Stimulated activated naive B cell treated with anti-CD40 and anti-IgM and Interleukin-4, amounts not matched to agents 10 μg/mL and 1 μg/mL and 100 μg/mL, for 72 hours (primary cell): ENCODE results near the gene STRIP1.

Source experiments
- ATAC-seq, 2 donors: fragments of 150-1000 bp; cut with Tn5 transposase; replicated peaks; 2 replicates each; pipeline ENCODE4 v1.10.0; 2021; ENCODE audit warnings: moderate library complexity in 1 of 2
- DNase-seq: peaks from one replicate; pipeline ENCODE4 v3.0.0; 2021
- H3K27ac Mint-ChIP-seq: one replicate; pipeline ENCODE4 v1.8.0; 2022; ENCODE audit warnings: mild to moderate bottlenecking, mixed read lengths
- H3K27me3 Mint-ChIP-seq, 2 donors: one replicate each; pipeline ENCODE4 v1.8.0; 2022; ENCODE audit warnings: mixed read lengths in 2 of 2
- H3K36me3 Mint-ChIP-seq, 2 donors: one replicate each; pipeline ENCODE4 v1.8.0; 2022; ENCODE audit warnings: mixed read lengths in 2 of 2, mild to moderate bottlenecking in 1 of 2
- H3K4me1 Mint-ChIP-seq, 2 donors: one replicate each; pipeline ENCODE4 v1.8.0; 2022; ENCODE audit warnings: mixed read lengths in 2 of 2, mild to moderate bottlenecking in 1 of 2
- H3K4me3 Mint-ChIP-seq, 2 donors: one replicate each; pipeline ENCODE4 v1.8.0; 2022; ENCODE audit warnings: mild to moderate bottlenecking in 2 of 2, mixed read lengths in 2 of 2, moderate library complexity in 1 of 2
- H3K9me3 Mint-ChIP-seq, 2 donors: one replicate each; pipeline ENCODE4 v1.8.0; 2022; ENCODE audit warnings: mixed read lengths in 2 of 2, mild to moderate bottlenecking in 1 of 2

Gene STRIP1

DNA sequence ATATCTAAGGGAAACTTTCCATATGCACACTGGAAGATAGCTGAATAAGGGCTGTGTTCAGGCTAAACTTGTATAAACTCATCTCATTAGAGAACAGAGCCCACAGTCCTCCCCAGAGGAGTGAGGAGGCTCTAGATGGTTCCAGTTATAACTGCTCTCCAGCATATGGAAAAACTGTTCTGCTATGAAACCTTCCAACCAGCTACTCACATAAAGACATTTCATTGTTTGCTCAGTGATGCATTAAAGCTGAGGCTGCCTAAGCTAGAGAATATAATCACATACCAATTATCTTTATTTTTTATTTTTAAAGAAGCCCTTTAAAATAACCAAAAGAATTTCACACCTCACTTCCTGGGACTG is 36.6 kb upstream of the STRIP1 start:
- DNase-seq (no peak), ATAC-seq (no peak)
- H3K27me3 Mint-ChIP-seq, result no peaks in the 10 kb centered on the region
- H3K4me1 Mint-ChIP-seq, result peaks cover 5 to 20% of the 10 kb centered on the region in 2 donors
- H3K9me3 Mint-ChIP-seq, result no peaks in the 10 kb centered on the region
- peaks cover 6 to 13% of the 10 kb centered on the region in 2 donors for H3K36me3 Mint-ChIP-seq
- no peak overlapping the region for H3K4me3 Mint-ChIP-seq
- no peak overlapping the region for H3K27ac Mint-ChIP-seq

GRCh38 chr1:110002695-110003094 is 31.7 kb upstream of the STRIP1 start:
- Mint-ChIP-seq H3K4me3 (no peak overlapping the region), H3K36me3 (peaks cover 11 to 12% of the 10 kb centered on the region in 2 donors), H3K4me1 (peaks cover 24 to 52% of the 10 kb centered on the region in 2 donors), H3K27ac (no peak overlapping the region), H3K27me3 (no peaks in the 10 kb centered on the region), H3K9me3 (no peaks in the 10 kb centered on the region)
- no peak for ATAC-seq
- DNase-seq, result no peak

DNA sequence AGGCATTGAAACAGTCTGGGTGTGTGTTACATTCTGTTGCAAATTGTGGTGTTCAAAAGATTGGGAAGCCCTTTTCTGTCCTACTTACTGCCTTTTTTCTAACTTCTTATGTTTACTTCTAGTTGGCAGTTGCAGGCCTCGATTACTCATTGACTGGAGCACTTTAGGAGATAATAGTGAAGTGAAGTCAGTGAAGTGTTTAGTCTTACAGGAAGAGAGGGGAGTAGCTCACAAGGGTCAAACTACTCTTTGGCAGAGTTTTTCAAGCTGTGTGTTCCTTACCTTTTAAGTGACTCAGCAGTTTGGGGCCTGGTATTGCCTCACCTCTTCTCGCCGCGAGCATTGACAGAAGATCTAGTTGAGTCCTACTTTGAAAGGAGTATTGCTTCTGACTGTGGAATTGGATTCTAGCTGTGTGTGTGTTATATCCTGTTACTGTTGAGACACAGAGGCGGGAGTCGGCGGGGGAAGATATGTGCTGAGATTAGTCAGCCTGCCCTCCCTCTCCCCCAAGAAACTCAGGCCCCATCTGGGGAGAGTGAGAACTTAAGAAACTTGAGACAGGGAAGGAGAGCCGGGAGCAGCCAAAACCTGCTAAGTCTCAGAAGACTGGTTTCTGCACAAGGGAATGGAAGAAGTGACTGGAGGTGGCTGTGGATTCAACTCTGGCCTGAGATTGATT is 30.5 kb upstream of the STRIP1 start:
- peaks cover 12 to 15% of the 10 kb centered on the region in 2 donors for H3K36me3 Mint-ChIP-seq
- peak overlapping the region; percentile 68 for H3K27ac Mint-ChIP-seq
- peaks cover 24 to 51% of the 10 kb centered on the region in 2 donors for H3K4me1 Mint-ChIP-seq
- H3K9me3 Mint-ChIP-seq, result no peaks in the 10 kb centered on the region
- H3K4me3 Mint-ChIP-seq, result peak overlapping the region; percentile 15 to 38
- H3K27me3 Mint-ChIP-seq, result no peaks in the 10 kb centered on the region
- ATAC-seq (peak; percentile 75 to 76), DNase-seq (no peak)

DNA sequence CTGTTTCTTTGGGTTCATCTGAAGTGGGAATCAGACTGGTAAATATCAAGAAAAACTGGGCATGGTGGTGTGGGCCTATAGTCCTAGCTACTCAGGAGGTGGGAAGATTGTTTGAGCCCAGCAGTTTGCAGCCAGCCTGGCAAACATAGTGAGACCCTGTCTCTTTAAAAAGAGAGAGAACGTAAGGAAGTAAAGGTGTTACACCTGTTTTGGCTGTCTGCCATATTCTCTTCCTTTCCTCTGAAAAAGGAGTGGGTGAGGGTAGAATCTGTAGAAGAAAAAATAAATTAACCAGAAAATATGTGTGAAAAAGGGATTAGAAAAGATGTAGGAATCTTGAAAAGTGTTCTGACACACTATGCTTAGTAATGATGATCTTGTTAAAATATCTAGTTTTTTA is 29.8 kb upstream of the STRIP1 start:
- Mint-ChIP-seq H3K27ac (no peak overlapping the region), H3K9me3 (no peaks in the 10 kb centered on the region), H3K36me3 (peaks cover 16 to 21% of the 10 kb centered on the region in 2 donors), H3K4me1 (peaks cover 24 to 51% of the 10 kb centered on the region in 2 donors), H3K4me3 (no peak overlapping the region), H3K27me3 (no peaks in the 10 kb centered on the region)
- DNase-seq (no peak), ATAC-seq (no peak)

GRCh38 chr1:110005971-110006370 is 28.5 kb upstream of the STRIP1 start:
- Mint-ChIP-seq H3K36me3 (peaks cover 21 to 35% of the 10 kb centered on the region in 2 donors), H3K27ac (no peak overlapping the region), H3K9me3 (no peaks in the 10 kb centered on the region), H3K4me3 (no peak overlapping the region), H3K27me3 (no peaks in the 10 kb centered on the region), H3K4me1 (peaks cover 35 to 59% of the 10 kb centered on the region in 2 donors)
- DNase-seq (no peak), ATAC-seq (peak in 1 of 2 donors; percentile 36)

GRCh38 chr1:110006516-110006915 is 27.9 kb upstream of the STRIP1 start:
- peaks cover 38 to 64% of the 10 kb centered on the region in 2 donors for H3K4me1 Mint-ChIP-seq
- no peaks in the 10 kb centered on the region for H3K27me3 Mint-ChIP-seq
- no peak overlapping the region for H3K27ac Mint-ChIP-seq
- no peak overlapping the region for H3K4me3 Mint-ChIP-seq
- H3K36me3 Mint-ChIP-seq, result peaks cover 23 to 37% of the 10 kb centered on the region in 2 donors
- DNase-seq (no peak), ATAC-seq (no peak)
- no peaks in the 10 kb centered on the region for H3K9me3 Mint-ChIP-seq

DNA sequence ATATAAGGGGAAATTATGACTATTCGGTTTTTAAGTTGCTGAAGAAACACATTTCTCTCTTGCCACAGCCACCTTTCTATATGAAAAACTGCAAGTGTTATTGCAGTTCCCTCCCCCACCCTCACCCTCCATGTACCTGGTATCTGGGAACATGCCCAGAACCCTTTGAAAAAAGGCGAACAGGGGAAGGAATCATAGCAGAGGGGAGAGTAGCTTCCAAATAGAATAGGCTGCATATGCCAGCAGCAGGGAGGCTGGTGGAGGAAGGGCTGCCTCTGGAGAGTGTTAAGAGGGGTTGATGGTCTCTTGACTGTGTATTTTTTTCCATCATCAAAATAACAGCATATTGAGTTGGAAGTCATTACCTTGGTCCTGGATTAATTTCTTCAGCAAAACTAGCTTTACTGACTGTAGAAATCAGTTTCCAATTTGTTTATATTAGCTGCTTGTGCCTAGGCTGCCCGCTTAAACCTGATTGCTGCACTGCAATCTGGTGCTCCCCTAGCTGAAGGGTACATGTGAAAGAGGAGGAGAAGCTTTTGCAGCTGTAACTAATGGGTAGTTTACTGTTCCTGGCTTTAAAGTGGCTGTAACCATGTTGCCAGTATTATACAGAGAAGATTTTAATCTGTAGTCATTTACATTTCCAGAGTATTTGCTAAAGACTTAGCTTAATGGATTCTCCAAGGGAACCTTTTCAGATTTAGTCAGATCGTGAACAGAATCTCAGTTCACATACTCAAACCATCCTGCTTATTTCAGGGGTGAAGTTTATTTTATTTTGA is 27.2 kb upstream of the STRIP1 start:
- peaks cover 24 to 41% of the 10 kb centered on the region in 2 donors for H3K36me3 Mint-ChIP-seq
- no peaks in the 10 kb centered on the region for H3K9me3 Mint-ChIP-seq
- ATAC-seq (no peak), DNase-seq (no peak)
- no peak overlapping the region for H3K4me3 Mint-ChIP-seq
- no peaks in the 10 kb centered on the region for H3K27me3 Mint-ChIP-seq
- H3K4me1 Mint-ChIP-seq, result peaks cover 44 to 71% of the 10 kb centered on the region in 2 donors
- peak overlapping the region; percentile 37 for H3K27ac Mint-ChIP-seq

GRCh38 chr1:110008971-110009565 is 25.4 kb upstream of the STRIP1 start:
- no peak for DNase-seq
- no peak overlapping the region for H3K27ac Mint-ChIP-seq
- no peaks in the 10 kb centered on the region for H3K27me3 Mint-ChIP-seq
- no peaks in the 10 kb centered on the region for H3K9me3 Mint-ChIP-seq
- H3K4me3 Mint-ChIP-seq, result no peak overlapping the region
- peaks cover 22 to 44% of the 10 kb centered on the region in 2 donors for H3K36me3 Mint-ChIP-seq
- ATAC-seq, result no peak
- H3K4me1 Mint-ChIP-seq, result peaks cover 35 to 58% of the 10 kb centered on the region in 2 donors

GRCh38 chr1:110011527-110012041 is 22.8 kb upstream of the STRIP1 start:
- peaks cover 32 to 54% of the 10 kb centered on the region in 2 donors for H3K36me3 Mint-ChIP-seq
- H3K4me1 Mint-ChIP-seq, result peaks cover 22 to 35% of the 10 kb centered on the region in 2 donors
- H3K4me3 Mint-ChIP-seq, result peak overlapping the region; percentile 71 to 72
- DNase-seq (peak; percentile 57), ATAC-seq (peak; percentile 97 to 98)
- no peaks in the 10 kb centered on the region for H3K27me3 Mint-ChIP-seq
- no peaks in the 10 kb centered on the region for H3K9me3 Mint-ChIP-seq
- peak overlapping the region; percentile 97 for H3K27ac Mint-ChIP-seq

DNA sequence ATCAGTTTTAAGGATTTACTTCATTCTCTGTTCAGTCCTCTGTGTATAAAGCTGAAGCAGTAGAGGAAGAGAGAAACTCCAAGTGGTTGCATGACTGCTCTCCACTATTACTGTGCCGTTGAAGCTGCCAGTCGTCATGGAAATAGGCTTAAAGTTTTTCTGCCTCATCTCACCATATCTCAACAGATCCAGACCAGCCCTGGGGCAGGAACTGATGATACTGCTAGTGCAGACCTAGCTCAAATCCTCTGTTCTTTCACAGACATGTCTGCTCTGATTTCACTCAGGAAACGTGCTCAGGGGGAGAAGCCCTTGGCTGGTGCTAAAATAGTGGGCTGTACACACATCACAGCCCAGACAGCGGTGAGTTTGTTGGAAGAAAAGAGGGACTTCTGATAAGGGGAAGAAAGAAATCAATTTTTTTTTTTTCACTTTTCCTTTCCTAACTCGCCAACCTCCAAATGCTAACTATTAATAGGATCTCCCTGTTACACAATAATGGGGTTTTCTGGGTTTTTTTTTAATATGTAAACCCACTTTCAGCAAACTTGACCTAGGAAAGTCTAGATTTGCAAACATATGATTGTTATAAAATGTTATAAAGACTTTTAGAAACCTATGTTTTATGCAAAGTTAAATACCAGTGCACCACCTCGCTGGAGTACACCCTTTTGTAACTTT is 22.2 kb upstream of the STRIP1 start:
- H3K27me3 Mint-ChIP-seq, result no peaks in the 10 kb centered on the region
- ATAC-seq (peak; percentile 89 to 90), DNase-seq (peak; percentile 48)
- peaks cover 22 to 30% of the 10 kb centered on the region in 2 donors for H3K4me1 Mint-ChIP-seq
- no peaks in the 10 kb centered on the region for H3K9me3 Mint-ChIP-seq
- peak overlapping the region; percentile 20 to 71 for H3K4me3 Mint-ChIP-seq
- peaks cover 37 to 58% of the 10 kb centered on the region in 2 donors for H3K36me3 Mint-ChIP-seq
- peak overlapping the region; percentile 97 for H3K27ac Mint-ChIP-seq

DNA sequence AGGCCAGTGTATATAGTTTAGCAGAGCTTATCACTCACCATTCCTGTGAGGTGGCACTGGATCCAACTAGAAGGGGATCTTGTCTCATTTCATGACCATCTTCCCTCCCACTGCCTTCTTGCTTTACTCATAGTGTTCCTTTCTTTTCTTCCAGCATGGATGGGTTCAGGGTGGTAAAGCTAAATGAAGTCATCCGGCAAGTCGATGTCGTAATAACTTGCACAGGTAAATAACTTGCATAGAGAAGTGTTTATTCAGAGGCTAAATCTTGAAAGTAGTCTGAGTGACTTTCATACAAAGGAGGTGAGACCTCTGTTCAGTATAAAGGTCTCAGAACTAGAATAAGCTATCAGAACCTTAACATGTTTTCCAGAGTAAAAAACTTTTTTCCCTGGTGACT is 16.6 kb upstream of the STRIP1 start:
- Mint-ChIP-seq H3K9me3 (no peaks in the 10 kb centered on the region), H3K4me3 (no peak overlapping the region), H3K4me1 (peaks cover 0 to under 1% of the 10 kb centered on the region in 2 donors), H3K27ac (no peak overlapping the region), H3K36me3 (peaks cover 42 to 64% of the 10 kb centered on the region in 2 donors), H3K27me3 (no peaks in the 10 kb centered on the region)
- ATAC-seq (no peak), DNase-seq (no peak)

DNA sequence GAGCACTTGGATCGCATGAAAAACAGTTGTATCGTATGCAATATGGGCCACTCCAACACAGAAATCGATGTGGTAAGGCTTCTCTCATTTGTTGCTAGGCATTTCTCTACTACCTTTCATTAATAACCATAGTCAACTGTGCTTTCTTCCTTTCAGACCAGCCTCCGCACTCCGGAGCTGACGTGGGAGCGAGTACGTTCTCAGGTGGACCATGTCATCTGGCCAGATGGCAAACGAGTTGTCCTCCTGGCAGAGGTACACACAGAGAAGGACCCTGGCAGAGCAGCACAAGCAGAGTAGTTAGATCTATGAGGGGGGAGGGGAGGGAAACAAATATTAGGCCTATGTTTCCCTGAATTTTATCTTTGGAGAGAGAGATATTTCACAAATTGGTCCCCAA is 16.0 kb upstream of the STRIP1 start:
- DNase-seq (no peak), ATAC-seq (no peak)
- Mint-ChIP-seq H3K4me1 (peaks cover 3% of the 10 kb centered on the region in 2 donors), H3K9me3 (no peaks in the 10 kb centered on the region), H3K27ac (peak overlapping the region; percentile 63), H3K36me3 (peaks cover 43 to 66% of the 10 kb centered on the region in 2 donors), H3K4me3 (no peak overlapping the region), H3K27me3 (no peaks in the 10 kb centered on the region)

DNA sequence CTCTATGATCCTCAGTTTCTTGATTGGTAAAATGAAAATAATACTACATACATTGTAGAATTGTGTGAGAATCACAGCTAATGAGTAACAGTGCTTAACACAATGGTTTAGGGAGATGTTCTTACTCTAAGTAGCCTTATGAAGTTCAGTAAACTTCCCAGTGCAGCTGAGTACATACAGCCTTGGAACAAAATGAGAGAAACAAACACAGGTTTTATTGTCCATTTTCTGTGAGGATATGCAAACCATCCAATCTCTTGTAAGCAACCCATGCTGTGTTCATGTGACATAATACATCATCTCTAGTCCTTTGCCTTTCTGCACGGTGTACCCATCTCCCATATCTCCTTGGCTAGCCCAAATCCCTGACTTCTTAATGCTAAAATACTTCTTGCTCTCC is 14.7 kb upstream of the STRIP1 start:
- Mint-ChIP-seq H3K27ac (no peak overlapping the region), H3K27me3 (no peaks in the 10 kb centered on the region), H3K4me3 (no peak overlapping the region), H3K9me3 (no peaks in the 10 kb centered on the region), H3K4me1 (peaks cover 4% of the 10 kb centered on the region in 2 donors), H3K36me3 (peaks cover 48 to 68% of the 10 kb centered on the region in 2 donors)
- no peak for ATAC-seq
- no peak for DNase-seq

DNA sequence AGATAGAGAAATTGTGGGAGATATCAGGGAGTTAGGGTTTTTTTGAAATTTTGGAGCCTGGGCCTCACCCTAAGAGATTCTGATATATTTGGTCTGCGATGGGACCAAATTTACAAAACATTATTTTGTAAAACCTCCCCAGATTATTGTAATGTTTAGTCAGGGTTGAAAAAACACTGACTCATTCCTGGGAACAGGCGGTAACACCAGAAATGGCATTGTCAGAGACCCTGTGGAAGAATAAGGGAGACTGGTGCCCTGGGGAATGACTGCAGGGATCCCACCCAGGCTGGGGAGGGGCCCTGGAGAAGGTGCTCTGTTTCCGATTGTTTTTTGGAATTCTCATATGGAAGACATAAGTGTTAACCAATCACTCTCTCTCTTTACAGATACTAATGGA is 13.1 kb upstream of the STRIP1 start:
- no peak for ATAC-seq
- Mint-ChIP-seq H3K4me1 (peaks cover 4% of the 10 kb centered on the region in 2 donors), H3K9me3 (no peaks in the 10 kb centered on the region), H3K27me3 (no peaks in the 10 kb centered on the region), H3K36me3 (peaks cover 41 to 59% of the 10 kb centered on the region in 2 donors), H3K4me3 (no peak overlapping the region), H3K27ac (no peak overlapping the region)
- no peak for DNase-seq
